ENCODE measurements around the gene CCDC70. TPM values are rescaled to one million over a fixed set of nuclear protein-coding genes. Genes with fewer than 3 reads are reported as not detected.

The CCDC70 gene
- total RNA-seq, 1 experiment from 2014 or later = not detected

DNA sequence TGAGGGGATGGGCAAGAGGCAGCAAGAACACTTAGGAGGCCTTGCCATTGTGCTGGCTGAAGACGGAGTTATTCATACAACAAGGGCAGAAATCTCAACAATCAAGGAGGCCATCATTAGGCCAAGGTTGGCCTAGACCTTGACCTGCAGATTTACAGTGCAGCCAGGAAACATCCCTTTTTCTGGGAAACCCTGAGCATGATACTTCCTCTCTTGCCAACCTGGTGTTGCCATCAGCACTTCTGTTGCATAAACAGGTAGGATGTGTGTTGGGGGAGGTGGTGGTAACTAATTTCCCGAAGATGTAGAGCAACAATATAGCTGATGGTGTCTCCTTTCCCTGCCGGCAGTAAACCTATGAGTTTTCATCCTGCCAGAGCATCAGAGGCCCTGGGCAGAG, 24.8 kb upstream of the CCDC70 start (continued):
- TF ChIP-seq, protein P1, sequence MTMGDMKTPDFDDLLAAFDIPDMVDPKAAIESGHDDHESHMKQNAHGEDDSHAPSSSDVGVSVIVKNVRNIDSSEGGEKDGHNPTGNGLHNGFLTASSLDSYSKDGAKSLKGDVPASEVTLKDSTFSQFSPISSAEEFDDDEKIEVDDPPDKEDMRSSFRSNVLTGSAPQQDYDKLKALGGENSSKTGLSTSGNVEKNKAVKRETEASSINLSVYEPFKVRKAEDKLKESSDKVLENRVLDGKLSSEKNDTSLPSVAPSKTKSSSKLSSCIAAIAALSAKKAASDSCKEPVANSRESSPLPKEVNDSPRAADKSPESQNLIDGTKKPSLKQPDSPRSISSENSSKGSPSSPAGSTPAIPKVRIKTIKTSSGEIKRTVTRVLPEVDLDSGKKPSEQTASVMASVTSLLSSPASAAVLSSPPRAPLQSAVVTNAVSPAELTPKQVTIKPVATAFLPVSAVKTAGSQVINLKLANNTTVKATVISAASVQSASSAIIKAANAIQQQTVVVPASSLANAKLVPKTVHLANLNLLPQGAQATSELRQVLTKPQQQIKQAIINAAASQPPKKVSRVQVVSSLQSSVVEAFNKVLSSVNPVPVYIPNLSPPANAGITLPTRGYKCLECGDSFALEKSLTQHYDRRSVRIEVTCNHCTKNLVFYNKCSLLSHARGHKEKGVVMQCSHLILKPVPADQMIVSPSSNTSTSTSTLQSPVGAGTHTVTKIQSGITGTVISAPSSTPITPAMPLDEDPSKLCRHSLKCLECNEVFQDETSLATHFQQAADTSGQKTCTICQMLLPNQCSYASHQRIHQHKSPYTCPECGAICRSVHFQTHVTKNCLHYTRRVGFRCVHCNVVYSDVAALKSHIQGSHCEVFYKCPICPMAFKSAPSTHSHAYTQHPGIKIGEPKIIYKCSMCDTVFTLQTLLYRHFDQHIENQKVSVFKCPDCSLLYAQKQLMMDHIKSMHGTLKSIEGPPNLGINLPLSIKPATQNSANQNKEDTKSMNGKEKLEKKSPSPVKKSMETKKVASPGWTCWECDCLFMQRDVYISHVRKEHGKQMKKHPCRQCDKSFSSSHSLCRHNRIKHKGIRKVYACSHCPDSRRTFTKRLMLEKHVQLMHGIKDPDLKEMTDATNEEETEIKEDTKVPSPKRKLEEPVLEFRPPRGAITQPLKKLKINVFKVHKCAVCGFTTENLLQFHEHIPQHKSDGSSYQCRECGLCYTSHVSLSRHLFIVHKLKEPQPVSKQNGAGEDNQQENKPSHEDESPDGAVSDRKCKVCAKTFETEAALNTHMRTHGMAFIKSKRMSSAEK (CRISPR knock-in tag; IDR thresholded peaks at IDR 0.05; ENCODE audit: borderline replicate concordance) = no peak
- no peak for TF ChIP-seq IRF2 (CRISPR knock-in tag; IDR thresholded peaks at IDR 0.05; ENCODE audit: borderline replicate concordance, low read depth)
- TF ChIP-seq JUN (CRISPR knock-in tag; IDR thresholded peaks at IDR 0.05) = no peak
- TF ChIP-seq, protein P2, sequence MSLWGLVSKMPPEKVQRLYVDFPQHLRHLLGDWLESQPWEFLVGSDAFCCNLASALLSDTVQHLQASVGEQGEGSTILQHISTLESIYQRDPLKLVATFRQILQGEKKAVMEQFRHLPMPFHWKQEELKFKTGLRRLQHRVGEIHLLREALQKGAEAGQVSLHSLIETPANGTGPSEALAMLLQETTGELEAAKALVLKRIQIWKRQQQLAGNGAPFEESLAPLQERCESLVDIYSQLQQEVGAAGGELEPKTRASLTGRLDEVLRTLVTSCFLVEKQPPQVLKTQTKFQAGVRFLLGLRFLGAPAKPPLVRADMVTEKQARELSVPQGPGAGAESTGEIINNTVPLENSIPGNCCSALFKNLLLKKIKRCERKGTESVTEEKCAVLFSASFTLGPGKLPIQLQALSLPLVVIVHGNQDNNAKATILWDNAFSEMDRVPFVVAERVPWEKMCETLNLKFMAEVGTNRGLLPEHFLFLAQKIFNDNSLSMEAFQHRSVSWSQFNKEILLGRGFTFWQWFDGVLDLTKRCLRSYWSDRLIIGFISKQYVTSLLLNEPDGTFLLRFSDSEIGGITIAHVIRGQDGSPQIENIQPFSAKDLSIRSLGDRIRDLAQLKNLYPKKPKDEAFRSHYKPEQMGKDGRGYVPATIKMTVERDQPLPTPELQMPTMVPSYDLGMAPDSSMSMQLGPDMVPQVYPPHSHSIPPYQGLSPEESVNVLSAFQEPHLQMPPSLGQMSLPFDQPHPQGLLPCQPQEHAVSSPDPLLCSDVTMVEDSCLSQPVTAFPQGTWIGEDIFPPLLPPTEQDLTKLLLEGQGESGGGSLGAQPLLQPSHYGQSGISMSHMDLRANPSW (CRISPR knock-in tag; conservative IDR thresholded peaks at IDR 0.05; ENCODE audit: low read depth) = no peak
- TF ChIP-seq SOX15 (CRISPR knock-in tag; IDR thresholded peaks at IDR 0.05) = no peak

DNA sequence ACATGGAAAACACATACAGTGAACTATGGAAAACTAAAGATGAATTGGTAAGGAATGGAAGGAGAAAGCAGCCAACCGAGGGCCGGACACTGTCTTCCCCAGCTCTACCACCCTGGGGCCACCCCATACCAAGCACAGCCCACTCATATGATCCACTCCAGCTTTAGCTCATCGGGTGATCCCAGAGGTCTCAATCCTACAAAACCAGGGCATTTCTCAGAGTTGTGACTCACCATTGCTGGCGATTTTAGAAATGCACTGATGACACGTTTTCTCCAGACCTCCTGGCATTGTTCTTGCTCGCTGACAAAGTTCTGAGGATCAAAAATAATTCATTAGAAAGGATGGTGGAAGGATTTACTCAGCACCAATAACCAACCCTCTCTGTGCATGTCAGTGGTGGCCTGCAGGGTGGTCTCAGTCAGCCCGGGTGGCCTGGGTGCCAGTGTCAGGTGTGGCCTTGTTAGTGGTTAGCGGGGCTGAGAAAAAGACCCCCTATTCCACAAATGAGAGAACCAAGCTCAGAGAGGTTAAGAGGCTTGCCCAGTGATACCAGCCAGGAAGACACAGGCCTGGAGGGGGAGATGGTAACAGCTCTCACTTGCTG, 23.4 kb upstream of the CCDC70 start:
- no peaks in the 10 kb centered on the region for H3K4me1 Mint-ChIP-seq
- TF ChIP-seq NR2C2 (CRISPR knock-in tag; IDR thresholded peaks at IDR 0.05) = no peak
- TF ChIP-seq, protein P3, sequence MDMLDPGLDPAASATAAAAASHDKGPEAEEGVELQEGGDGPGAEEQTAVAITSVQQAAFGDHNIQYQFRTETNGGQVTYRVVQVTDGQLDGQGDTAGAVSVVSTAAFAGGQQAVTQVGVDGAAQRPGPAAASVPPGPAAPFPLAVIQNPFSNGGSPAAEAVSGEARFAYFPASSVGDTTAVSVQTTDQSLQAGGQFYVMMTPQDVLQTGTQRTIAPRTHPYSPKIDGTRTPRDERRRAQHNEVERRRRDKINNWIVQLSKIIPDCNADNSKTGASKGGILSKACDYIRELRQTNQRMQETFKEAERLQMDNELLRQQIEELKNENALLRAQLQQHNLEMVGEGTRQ (CRISPR knock-in tag; IDR thresholded peaks at IDR 0.05) = no peak
- TF ChIP-seq, protein P4, sequence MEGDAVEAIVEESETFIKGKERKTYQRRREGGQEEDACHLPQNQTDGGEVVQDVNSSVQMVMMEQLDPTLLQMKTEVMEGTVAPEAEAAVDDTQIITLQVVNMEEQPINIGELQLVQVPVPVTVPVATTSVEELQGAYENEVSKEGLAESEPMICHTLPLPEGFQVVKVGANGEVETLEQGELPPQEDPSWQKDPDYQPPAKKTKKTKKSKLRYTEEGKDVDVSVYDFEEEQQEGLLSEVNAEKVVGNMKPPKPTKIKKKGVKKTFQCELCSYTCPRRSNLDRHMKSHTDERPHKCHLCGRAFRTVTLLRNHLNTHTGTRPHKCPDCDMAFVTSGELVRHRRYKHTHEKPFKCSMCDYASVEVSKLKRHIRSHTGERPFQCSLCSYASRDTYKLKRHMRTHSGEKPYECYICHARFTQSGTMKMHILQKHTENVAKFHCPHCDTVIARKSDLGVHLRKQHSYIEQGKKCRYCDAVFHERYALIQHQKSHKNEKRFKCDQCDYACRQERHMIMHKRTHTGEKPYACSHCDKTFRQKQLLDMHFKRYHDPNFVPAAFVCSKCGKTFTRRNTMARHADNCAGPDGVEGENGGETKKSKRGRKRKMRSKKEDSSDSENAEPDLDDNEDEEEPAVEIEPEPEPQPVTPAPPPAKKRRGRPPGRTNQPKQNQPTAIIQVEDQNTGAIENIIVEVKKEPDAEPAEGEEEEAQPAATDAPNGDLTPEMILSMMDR (IDR thresholded peaks at IDR 0.05) = no peak
- TF ChIP-seq, protein P5, sequence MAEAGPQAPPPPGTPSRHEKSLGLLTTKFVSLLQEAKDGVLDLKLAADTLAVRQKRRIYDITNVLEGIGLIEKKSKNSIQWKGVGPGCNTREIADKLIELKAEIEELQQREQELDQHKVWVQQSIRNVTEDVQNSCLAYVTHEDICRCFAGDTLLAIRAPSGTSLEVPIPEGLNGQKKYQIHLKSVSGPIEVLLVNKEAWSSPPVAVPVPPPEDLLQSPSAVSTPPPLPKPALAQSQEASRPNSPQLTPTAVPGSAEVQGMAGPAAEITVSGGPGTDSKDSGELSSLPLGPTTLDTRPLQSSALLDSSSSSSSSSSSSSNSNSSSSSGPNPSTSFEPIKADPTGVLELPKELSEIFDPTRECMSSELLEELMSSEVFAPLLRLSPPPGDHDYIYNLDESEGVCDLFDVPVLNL (CRISPR knock-in tag; IDR thresholded peaks at IDR 0.05; ENCODE audit: borderline replicate concordance, low read depth) = no peak
- TF ChIP-seq IRF2 (CRISPR knock-in tag; IDR thresholded peaks at IDR 0.05; ENCODE audit: borderline replicate concordance, low read depth) = no peak
- TF ChIP-seq, protein P6, sequence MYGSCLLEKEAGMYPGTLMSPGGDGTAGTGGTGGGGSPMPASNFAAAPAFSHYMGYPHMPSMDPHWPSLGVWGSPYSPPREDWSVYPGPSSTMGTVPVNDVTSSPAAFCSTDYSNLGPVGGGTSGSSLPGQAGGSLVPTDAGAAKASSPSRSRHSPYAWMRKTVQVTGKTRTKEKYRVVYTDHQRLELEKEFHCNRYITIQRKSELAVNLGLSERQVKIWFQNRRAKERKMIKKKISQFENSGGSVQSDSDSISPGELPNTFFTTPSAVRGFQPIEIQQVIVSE (CRISPR knock-in tag; IDR thresholded peaks at IDR 0.05; ENCODE audit: borderline replicate concordance) = no peak
- no peak for TF ChIP-seq FOXP1 (CRISPR knock-in tag; IDR thresholded peaks at IDR 0.05; ENCODE audit: borderline replicate concordance)
- TF ChIP-seq TEAD1 (CRISPR knock-in tag; IDR thresholded peaks at IDR 0.05) = no peak
- TF ChIP-seq RELA (CRISPR knock-in tag; IDR thresholded peaks at IDR 0.05; ENCODE audit: borderline replicate concordance) = no peak
- TF ChIP-seq, protein P7, sequence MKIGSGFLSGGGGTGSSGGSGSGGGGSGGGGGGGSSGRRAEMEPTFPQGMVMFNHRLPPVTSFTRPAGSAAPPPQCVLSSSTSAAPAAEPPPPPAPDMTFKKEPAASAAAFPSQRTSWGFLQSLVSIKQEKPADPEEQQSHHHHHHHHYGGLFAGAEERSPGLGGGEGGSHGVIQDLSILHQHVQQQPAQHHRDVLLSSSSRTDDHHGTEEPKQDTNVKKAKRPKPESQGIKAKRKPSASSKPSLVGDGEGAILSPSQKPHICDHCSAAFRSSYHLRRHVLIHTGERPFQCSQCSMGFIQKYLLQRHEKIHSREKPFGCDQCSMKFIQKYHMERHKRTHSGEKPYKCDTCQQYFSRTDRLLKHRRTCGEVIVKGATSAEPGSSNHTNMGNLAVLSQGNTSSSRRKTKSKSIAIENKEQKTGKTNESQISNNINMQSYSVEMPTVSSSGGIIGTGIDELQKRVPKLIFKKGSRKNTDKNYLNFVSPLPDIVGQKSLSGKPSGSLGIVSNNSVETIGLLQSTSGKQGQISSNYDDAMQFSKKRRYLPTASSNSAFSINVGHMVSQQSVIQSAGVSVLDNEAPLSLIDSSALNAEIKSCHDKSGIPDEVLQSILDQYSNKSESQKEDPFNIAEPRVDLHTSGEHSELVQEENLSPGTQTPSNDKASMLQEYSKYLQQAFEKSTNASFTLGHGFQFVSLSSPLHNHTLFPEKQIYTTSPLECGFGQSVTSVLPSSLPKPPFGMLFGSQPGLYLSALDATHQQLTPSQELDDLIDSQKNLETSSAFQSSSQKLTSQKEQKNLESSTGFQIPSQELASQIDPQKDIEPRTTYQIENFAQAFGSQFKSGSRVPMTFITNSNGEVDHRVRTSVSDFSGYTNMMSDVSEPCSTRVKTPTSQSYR (CRISPR knock-in tag; IDR thresholded peaks at IDR 0.05) = no peak
- TF ChIP-seq, protein P8, sequence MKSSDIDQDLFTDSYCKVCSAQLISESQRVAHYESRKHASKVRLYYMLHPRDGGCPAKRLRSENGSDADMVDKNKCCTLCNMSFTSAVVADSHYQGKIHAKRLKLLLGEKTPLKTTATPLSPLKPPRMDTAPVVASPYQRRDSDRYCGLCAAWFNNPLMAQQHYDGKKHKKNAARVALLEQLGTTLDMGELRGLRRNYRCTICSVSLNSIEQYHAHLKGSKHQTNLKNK (CRISPR knock-in tag; IDR thresholded peaks at IDR 0.05) = no peak

More for the DNA sequence above, 23.4 kb upstream of the CCDC70 start:
- H3K27me3 Mint-ChIP-seq (ENCODE audit: low read depth) = no peaks in the 10 kb centered on the region
- no peak for DNase-seq (ENCODE audit: low spot score)
- H3K9me3 Mint-ChIP-seq = no peaks in the 10 kb centered on the region
- H3K27ac Mint-ChIP-seq = no peak overlapping the region
- H3K36me3 Mint-ChIP-seq = no peaks in the 10 kb centered on the region
- no peak for ATAC-seq
- no peak overlapping the region for H3K4me3 Mint-ChIP-seq
- ChIA-PET CTCF (interaction anchor here (1.0 to 1.1 kb wide), 2 partner anchors 17 to 75 kb away, joined by 3 read pairs; no protein-coding TSS in a partner anchor), POLR2A (no interaction called here)

Measured in WTC11 (cell line).